AG09309 (cell line): ENCODE results near the gene OPTC.

ENCODE experiments used
- DNase-seq: peaks from one replicate; pipeline ENCODE4 v3.0.0-alpha.2; 2010; ENCODE audit warnings: low read depth
- H3K4me3 ChIP-seq: 2 replicates; pipeline ENCODE4 v1.5.1; 2011; ENCODE audit warnings: mild to moderate bottlenecking, low read depth, low read length, moderate library complexity; ENCODE audit not compliant: control insufficient read depth
- TF ChIP-seq, protein P1 (sequence below): IDR thresholded peaks from 2 replicates; pipeline ENCODE4 v1.5.1; 2011; ENCODE audit warnings: mild to moderate bottlenecking, low read depth, low read length, inconsistent platforms; ENCODE audit not compliant: insufficient read depth, control insufficient read depth; ENCODE audit errors: missing control alignments

OPTC gene

GRCh38 chr1:203521812-203522211 lies 27.9 kb downstream of the OPTC start:
- no peak overlapping the region for H3K4me3 ChIP-seq
- no peak for DNase-seq
- TF ChIP-seq, protein P1, sequence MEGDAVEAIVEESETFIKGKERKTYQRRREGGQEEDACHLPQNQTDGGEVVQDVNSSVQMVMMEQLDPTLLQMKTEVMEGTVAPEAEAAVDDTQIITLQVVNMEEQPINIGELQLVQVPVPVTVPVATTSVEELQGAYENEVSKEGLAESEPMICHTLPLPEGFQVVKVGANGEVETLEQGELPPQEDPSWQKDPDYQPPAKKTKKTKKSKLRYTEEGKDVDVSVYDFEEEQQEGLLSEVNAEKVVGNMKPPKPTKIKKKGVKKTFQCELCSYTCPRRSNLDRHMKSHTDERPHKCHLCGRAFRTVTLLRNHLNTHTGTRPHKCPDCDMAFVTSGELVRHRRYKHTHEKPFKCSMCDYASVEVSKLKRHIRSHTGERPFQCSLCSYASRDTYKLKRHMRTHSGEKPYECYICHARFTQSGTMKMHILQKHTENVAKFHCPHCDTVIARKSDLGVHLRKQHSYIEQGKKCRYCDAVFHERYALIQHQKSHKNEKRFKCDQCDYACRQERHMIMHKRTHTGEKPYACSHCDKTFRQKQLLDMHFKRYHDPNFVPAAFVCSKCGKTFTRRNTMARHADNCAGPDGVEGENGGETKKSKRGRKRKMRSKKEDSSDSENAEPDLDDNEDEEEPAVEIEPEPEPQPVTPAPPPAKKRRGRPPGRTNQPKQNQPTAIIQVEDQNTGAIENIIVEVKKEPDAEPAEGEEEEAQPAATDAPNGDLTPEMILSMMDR: no peak

DNA sequence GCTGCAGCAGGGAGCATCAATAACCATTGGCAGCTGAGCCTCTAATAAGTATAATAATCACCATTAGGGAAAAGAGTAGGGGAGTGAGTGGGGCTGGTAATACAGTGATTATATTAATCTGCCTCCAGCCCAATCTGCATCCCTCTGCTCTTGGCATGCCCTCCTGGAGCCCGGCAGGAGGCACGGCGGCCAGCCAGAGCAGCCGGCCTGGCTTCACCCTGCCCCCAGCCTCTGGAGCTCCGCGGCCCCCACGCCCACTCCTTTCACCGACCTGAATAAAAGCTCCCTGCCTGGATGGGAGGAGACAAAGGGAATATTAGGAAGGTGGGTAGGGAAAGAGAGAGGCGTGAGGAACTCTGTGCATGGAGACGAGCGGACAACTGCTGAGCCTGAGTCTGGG lies 28.3 kb downstream of the OPTC start:
- TF ChIP-seq, protein P1: no peak
- DNase-seq: no peak
- H3K4me3 ChIP-seq: no peak overlapping the region

- no peak overlapping the region for H3K4me3 ChIP-seq
- TF ChIP-seq, protein P1: no peak
- DNase-seq: no peak
These were observed 29.7 kb downstream of the OPTC start for GRCh38 chr1:203523667-203524066.

DNA sequence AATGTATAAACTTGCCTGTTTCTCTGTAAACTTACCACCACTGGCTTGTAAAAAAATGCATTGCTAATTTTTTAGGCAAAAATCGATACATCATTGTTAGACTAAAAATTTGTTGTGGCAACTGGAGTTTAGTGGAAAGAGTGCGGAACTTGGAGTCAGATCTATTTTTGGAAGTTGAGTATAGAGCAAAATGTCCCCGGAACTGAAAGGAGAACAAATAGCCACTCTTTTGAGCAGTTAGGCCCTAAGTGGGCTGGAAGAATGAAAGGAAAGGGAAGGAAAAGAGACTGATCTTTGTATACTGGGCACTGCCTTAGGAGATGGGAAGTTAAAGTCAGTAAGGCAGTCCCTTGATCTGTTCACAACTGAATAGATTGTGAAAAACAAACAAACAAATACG lies 30.2 kb downstream of the OPTC start:
- no peak overlapping the region for H3K4me3 ChIP-seq
- no peak for DNase-seq

DNA sequence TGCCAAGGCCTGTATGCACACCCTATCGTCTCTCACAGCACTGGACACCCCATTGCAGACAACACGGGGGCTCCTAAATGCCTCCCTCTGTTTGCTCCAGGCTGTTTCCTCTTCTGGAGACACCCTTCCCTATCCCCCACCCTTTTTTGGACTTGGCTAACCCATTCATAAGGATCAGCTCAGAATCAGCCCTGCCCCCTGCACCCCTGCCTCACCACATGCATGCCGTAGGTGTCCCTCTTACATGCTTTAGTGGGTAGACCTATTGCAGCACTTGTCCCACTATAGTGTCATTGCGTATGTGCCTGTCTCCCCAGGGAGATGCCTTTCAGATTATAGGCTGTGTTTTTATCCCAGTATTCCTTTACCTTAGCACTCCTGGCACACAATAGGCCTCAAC lies 30.9 kb downstream of the OPTC start:
- TF ChIP-seq, protein P1: no peak

More for the DNA sequence above, 30.2 kb downstream of the OPTC start:
- TF ChIP-seq, protein P1: no peak

GRCh38 chr1:203525685-203526084 lies 31.7 kb downstream of the OPTC start:
- TF ChIP-seq, protein P1: no peak
- no peak for DNase-seq
- no peak overlapping the region for H3K4me3 ChIP-seq

More for the DNA sequence above, 30.9 kb downstream of the OPTC start:
- no peak for DNase-seq
- no peak overlapping the region for H3K4me3 ChIP-seq

GRCh38 chr1:203526130-203526529 lies 32.2 kb downstream of the OPTC start:
- H3K4me3 ChIP-seq: no peak overlapping the region
- TF ChIP-seq, protein P1: no peak
- DNase-seq: no peak
